ENCODE results near the gene MAP2K5. TPM values are rescaled to one million over a fixed set of nuclear protein-coding genes. Genes with fewer than 3 reads are reported as not detected.

Gene MAP2K5
- 10 to 100 TPM in 4 of 5 donors, 1 to 10 TPM in 1; 1.8 to 94.6 (median 19.7) TPM for total RNA-seq
- polyA plus RNA-seq = 10 to 100 TPM in 2 of 3 donors, 1 to 10 TPM in 1; 7.2 to 11.8 (median 10.4) TPM
- long read RNA-seq, donor 1 = 0 reads
- long read RNA-seq, donor 2, partial matches to known transcripts = 0 of 1 reads
- long read RNA-seq, donor 2, other reads (novel, unspliced or antisense) = 0 of 1 reads
- long read RNA-seq, donor 3 = 0 reads
- long read RNA-seq, donor 4, partial matches to known transcripts = 0 of 1 reads
- long read RNA-seq, donor 4, other reads (novel, unspliced or antisense) = 0 of 1 reads
- long read RNA-seq, donor 5, partial matches to known transcripts = 0 of 2 reads
- long read RNA-seq, donor 5, other reads (novel, unspliced or antisense) = 0 of 2 reads
- long read RNA-seq, donor 6, partial matches to known transcripts = 0 of 3 reads
- long read RNA-seq, donor 6, other reads (novel, unspliced or antisense) = 0 of 3 reads
- long read RNA-seq, donor 7, partial matches to known transcripts = 0 of 4 reads
- long read RNA-seq, donor 7, other reads (novel, unspliced or antisense) = 0 of 4 reads
- long read RNA-seq, donor 8, partial matches to known transcripts = 0 of 4 reads
- long read RNA-seq, donor 8, other reads (novel, unspliced or antisense) = 0 of 4 reads
- long read RNA-seq, donor 9 = 0 reads
- long read RNA-seq, donor 10, partial matches to known transcripts = 0 of 1 reads
- long read RNA-seq, donor 10, other reads (novel, unspliced or antisense) = 0 of 1 reads

DNA sequence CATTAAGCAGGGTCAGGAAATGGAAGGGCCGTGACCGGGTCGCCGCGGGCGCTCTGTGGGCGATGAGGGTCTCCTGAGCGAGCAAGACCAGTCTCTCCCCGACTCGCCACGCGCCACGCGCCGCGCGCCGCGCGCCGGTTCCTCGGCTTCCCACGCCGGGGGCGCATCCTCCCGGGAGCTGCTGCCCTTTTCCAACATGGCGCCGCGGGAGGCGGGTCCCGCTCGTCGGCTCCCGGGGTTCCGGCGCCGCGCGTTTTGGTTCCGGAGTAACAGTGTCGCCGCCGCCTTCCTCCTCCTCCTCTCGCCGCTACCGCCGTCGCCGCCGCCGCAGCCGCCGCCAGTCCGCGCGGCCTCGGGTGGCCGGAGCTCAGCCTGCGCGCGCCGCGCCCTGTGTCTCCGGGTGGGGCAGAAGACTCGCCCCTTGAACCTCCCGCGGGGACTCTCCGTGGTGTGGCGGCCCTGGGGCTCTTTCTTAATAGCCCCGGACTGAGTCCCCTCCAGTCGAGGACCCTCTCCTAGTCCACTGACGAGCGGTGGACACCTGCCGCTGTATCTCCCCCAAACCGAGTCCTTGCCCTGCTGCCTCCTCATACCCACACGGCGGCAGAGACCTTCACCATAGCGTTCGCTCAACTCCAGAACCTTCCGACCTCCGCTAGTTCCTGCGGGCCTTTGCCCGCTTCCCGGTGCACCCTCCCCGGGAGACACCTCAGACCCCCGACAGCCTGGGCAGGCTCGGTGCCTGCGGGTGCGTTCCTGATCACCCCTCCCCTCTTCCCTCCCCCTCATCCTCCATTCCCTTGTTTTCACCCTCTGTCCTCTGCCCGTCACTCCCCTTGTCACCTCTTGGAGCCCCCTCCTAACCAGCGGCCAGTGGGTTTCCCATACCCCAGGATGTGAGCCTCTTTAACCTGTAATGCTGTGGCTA is at the start of gene MAP2K5:
Gene MAP2K5, plus strand, starts transcription at position 284 of the 928 bp plus-strand sequence. Its CDS starts 633 bp downstream, at position 917.
- Histone ChIP-seq H3K36me3 (peaks cover 0 to 13% (median 12%) of the 10 kb centered on the region in 4 donors), H3K4me1 (peaks cover 14 to 32% (median 20%) of the 10 kb centered on the region in 4 donors), H3K27ac (peak within 1 kb of the TSS; percentile 85 to 94 (median 89)), H3K27me3 (no peaks in the 10 kb centered on the region), H3K4me3 (peak within 1 kb of the TSS; percentile 73 to 93 (median 84)), H3K9me3 (no peaks in the 10 kb centered on the region)
- TF ChIP-seq, protein P1, sequence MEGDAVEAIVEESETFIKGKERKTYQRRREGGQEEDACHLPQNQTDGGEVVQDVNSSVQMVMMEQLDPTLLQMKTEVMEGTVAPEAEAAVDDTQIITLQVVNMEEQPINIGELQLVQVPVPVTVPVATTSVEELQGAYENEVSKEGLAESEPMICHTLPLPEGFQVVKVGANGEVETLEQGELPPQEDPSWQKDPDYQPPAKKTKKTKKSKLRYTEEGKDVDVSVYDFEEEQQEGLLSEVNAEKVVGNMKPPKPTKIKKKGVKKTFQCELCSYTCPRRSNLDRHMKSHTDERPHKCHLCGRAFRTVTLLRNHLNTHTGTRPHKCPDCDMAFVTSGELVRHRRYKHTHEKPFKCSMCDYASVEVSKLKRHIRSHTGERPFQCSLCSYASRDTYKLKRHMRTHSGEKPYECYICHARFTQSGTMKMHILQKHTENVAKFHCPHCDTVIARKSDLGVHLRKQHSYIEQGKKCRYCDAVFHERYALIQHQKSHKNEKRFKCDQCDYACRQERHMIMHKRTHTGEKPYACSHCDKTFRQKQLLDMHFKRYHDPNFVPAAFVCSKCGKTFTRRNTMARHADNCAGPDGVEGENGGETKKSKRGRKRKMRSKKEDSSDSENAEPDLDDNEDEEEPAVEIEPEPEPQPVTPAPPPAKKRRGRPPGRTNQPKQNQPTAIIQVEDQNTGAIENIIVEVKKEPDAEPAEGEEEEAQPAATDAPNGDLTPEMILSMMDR (IDR thresholded peaks at IDR 0.05) = no peak
- TF ChIP-seq POLR2A (IDR thresholded peaks at IDR 0.05) (no peak), EP300 (IDR thresholded peaks at IDR 0.05) (no peak), POLR2AphosphoS5 (IDR thresholded peaks at IDR 0.05) (peak in 2 of 3 donors; percentile 53 to 78)
- intact Hi-C loops (cut with DNase I; ENCODE audit: low total_unique reads) = no loop called here
- 0 to 2% (median 1%) methylated on average over 22 to 86 of the region's 91 CpGs for WGBS, 5 donors
- peak; percentile 88 to 94 for DNase-seq

DNA sequence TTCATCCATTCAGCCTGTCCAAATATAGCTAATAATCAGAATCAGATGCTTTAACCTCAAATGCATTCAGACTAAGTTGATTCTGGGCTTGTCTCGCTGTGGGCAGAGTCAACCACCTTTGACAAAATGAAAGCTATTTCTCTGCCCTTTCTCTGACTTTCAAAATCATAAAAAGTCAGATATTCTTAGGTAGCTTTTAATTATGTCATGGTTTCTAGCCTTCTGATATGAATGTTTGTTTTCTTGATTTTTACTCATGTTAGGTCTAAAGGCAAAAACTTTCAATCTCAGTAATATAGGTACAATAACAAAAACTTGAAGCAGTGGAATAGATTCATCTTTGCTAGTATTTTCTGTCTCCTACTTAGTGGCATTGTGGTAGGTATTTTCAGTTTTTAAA is 46.9 kb upstream of the MAP2K5 start:
- no peak overlapping the region for H3K27ac ChIP-seq
- no peaks in the 10 kb centered on the region for H3K36me3 ChIP-seq
- 89 to 96% (median 93%) methylated on average over 1 of the region's 1 CpG for WGBS, 5 donors
- no peak overlapping the region for H3K4me3 ChIP-seq
- TF ChIP-seq EP300 (IDR thresholded peaks at IDR 0.05) (no peak), POLR2AphosphoS5 (IDR thresholded peaks at IDR 0.05) (no peak), POLR2A (IDR thresholded peaks at IDR 0.05) (no peak)
- TF ChIP-seq, protein P1 (IDR thresholded peaks at IDR 0.05) = no peak
- H3K27me3 ChIP-seq = no peaks in the 10 kb centered on the region
- DNase-seq = no peak
- no peaks in the 10 kb centered on the region for H3K9me3 ChIP-seq
- no peaks in the 10 kb centered on the region for H3K4me1 ChIP-seq
- intact Hi-C loops (cut with DNase I; ENCODE audit: low total_unique reads) = no loop called here

DNA sequence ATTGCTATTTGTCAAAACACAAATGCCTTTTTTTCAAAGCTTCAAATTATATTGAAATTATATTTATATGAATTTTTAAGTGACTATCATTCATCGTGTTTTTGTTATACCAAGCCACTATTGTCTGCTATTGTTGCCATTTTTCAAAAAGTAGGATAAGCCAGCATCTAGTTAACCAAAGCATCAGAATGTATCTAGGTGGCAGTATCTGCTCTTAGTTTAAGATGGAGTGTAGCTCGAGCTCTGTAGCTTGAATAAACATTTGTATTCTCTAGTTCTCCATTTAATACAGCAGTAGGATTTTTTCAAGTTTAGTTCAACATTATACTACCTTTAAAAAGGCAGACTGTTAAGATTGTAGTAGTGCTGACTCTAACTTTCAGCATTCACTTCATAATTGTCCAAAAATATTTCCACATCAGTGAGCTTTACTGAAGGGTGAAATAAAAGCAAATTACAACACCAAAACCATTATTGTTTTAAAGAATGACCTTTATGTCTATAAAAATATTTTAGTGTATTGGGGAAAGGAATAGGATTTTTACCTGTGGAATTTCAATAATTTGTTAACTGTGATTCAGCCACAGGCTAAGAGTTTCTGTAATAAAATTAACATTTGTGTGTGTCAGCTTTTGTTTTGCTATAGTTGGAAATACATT is 41.2 kb upstream of the MAP2K5 start:
- TF ChIP-seq POLR2AphosphoS5 (IDR thresholded peaks at IDR 0.05) (no peak), POLR2A (IDR thresholded peaks at IDR 0.05) (no peak), EP300 (IDR thresholded peaks at IDR 0.05) (no peak)
- TF ChIP-seq, protein P1 (IDR thresholded peaks at IDR 0.05) = peak in 1 of 7 experiments; percentile 14
- WGBS, 5 donors = 9 to 23% (median 19%) methylated on average over 2 of the region's 2 CpGs
- Histone ChIP-seq H3K36me3 (no peaks in the 10 kb centered on the region), H3K27me3 (no peaks in the 10 kb centered on the region), H3K9me3 (no peaks in the 10 kb centered on the region), H3K4me3 (no peak overlapping the region), H3K4me1 (no peaks in the 10 kb centered on the region), H3K27ac (no peak overlapping the region)
- peak in 1 of 2 donors; percentile 60 for DNase-seq
- intact Hi-C loops (cut with DNase I; ENCODE audit: low total_unique reads) = no loop called here
